Activated naive CD8-positive, alpha-beta T cell treated with anti-CD3 and anti-CD28 coated beads, Interleukin-2, amount 50 U/mL, for 16 hours (primary cell): ENCODE results near the gene CD84.
A peak's percentile ranks its signal among the peaks of the same experiment; 100 is the strongest.
"Not testable (repeated sequence)": the region's sequence is repeated elsewhere in the genome, so short reads cannot be mapped to it uniquely, and the experiment has no call there.

Experiments
- DNase-seq: peaks from one replicate; pipeline ENCODE4 v3.0.0-alpha.2; 2020; ENCODE audit warnings: low read depth, low spot score

The CD84 gene

GRCh38 chr1:160610569-160611242 is 31.4 kb upstream of the CD84 start:
- no peak for DNase-seq

- DNase-seq: no peak
These were observed 29.6 kb upstream of the CD84 start for GRCh38 chr1:160608941-160609340.

- no peak for DNase-seq
These were observed 29.2 kb upstream of the CD84 start for GRCh38 chr1:160608514-160608913.

GRCh38 chr1:160608057-160608456 is 28.8 kb upstream of the CD84 start:
- no peak for DNase-seq

GRCh38 chr1:160607672-160608032 is 28.4 kb upstream of the CD84 start:
- DNase-seq: no peak

- peak; percentile 34 for DNase-seq
These were observed 27.8 kb upstream of the CD84 start for GRCh38 chr1:160607011-160607671.

- DNase-seq: no peak
These were observed 27.3 kb upstream of the CD84 start for GRCh38 chr1:160606611-160607010.

GRCh38 chr1:160605792-160606479 is 26.6 kb upstream of the CD84 start:
- DNase-seq: no peak

- DNase-seq: no peak
These were observed 25.9 kb upstream of the CD84 start for GRCh38 chr1:160605205-160605604.

- no peak for DNase-seq
These were observed 18.4 kb upstream of the CD84 start for GRCh38 chr1:160597705-160598104.

- no peak for DNase-seq
These were observed 17.8 kb upstream of the CD84 start for GRCh38 chr1:160597051-160597450.

GRCh38 chr1:160590488-160590887 is 11.2 kb upstream of the CD84 start:
- DNase-seq: no peak

GRCh38 chr1:160588468-160588867 is 9.2 kb upstream of the CD84 start:
- no peak for DNase-seq

- DNase-seq: no peak
These were observed 5.5 kb upstream of the CD84 start for GRCh38 chr1:160584784-160585183.

- DNase-seq: not testable (repeated sequence)
These were observed 3.7 kb upstream of the CD84 start for GRCh38 chr1:160582976-160583375.

- DNase-seq: no peak
These were observed 2.7 kb upstream of the CD84 start for GRCh38 chr1:160581961-160582360.

- no peak for DNase-seq
These were observed 1.0 kb upstream of the CD84 start for GRCh38 chr1:160580221-160580812.

- DNase-seq: no peak
These were observed 638 bp downstream of the CD84 start for GRCh38 chr1:160578525-160579191.

GRCh38 chr1:160578175-160578524 is 1.1 kb downstream of the CD84 start:
- DNase-seq: no peak

- no peak for DNase-seq
These were observed 1.6 kb downstream of the CD84 start for GRCh38 chr1:160577671-160578070.

- no peak for DNase-seq
These were observed 2.4 kb downstream of the CD84 start for GRCh38 chr1:160576884-160577283.

- peak; percentile 17 for DNase-seq
These were observed 2.9 kb downstream of the CD84 start for GRCh38 chr1:160576390-160576789.
